ENCODE results near the gene KLHL24.
A peak's percentile ranks its signal among the peaks of the same experiment; 100 is the strongest.
"Not testable (repeated sequence)": the region's sequence is repeated elsewhere in the genome, so short reads cannot be mapped to it uniquely, and the experiment has no call there.

Gene KLHL24

DNA sequence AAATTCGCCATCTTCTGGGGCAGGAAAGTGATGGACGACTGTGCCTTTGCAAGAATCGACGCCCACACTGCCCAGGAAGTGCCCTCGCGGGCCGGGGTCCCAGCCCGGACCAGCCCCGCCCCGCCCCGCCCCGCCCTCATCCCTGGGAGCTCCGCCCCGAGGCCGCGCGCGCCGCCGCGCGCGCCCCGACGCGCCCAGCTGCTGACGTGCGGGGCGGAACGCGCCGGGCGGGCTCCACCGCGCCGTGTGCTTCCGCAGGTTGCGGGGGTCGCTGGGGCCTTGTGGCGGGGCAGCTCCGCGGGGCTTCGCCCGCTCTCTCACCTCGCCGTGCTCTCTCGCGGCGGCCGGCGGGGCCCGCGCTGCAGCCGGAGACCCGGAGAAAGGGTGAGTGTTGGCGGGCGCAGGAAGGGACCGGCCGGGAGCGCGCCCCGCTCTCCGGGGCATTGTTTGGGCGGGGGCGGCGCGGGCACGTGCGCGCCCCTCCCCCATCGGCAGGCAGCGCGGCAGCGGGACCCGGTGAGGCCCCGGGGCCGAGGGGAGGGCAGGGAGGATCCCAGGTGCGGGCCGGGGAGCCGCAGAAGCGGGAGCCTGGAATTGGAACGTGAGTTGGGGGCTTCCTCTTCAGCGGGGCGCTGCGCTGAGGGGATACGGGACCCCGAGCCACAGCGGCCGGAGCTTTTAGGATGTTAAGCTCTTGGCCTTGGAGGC lies 62.3 kb downstream of the KLHL24 start, which contains the start of gene YEATS2:
Gene YEATS2, plus strand, starts transcription at position 188 of the 708 bp plus-strand sequence. CDS start 17,366 bp downstream, outside the sequence.
- DNase-seq (ENCODE audit: low read depth), result peak; percentile 58
- TF ChIP-seq, protein P1, sequence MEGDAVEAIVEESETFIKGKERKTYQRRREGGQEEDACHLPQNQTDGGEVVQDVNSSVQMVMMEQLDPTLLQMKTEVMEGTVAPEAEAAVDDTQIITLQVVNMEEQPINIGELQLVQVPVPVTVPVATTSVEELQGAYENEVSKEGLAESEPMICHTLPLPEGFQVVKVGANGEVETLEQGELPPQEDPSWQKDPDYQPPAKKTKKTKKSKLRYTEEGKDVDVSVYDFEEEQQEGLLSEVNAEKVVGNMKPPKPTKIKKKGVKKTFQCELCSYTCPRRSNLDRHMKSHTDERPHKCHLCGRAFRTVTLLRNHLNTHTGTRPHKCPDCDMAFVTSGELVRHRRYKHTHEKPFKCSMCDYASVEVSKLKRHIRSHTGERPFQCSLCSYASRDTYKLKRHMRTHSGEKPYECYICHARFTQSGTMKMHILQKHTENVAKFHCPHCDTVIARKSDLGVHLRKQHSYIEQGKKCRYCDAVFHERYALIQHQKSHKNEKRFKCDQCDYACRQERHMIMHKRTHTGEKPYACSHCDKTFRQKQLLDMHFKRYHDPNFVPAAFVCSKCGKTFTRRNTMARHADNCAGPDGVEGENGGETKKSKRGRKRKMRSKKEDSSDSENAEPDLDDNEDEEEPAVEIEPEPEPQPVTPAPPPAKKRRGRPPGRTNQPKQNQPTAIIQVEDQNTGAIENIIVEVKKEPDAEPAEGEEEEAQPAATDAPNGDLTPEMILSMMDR (IDR thresholded peaks at IDR 0.05; ENCODE audit: low read length, missing control alignments), result no peak

DNA sequence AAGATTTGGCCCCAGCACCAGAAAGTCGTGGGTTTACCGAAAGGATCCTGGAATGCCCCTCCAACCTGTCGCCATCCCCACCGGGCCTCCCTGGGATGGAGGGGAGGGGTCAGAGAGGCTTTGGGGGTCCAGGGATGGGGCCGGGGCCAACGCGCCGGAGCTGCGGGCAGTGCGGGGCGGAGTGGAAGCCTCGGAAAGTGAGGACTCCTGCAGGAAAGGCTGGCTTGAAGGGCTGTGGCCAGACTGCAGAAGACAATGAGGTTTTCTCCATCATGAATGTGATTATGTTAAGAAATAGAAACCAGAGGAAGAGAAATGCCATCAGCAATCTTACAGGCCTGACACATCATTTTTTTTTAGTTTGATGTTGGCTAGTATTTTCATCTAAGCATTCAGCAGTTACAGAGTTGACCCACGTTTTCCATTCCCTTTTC lies 62.9 kb downstream of the KLHL24 start:
- TF ChIP-seq, protein P1 (IDR thresholded peaks at IDR 0.05; ENCODE audit: low read length, missing control alignments), result no peak
- peak overlapping the region; percentile 95 for H3K4me3 ChIP-seq (replicated peaks; ENCODE audit: low read depth, low read length)
- peak; percentile 48 for DNase-seq (ENCODE audit: low read depth)

More for the DNA sequence above, 62.3 kb downstream of the KLHL24 start, which contains the start of gene YEATS2:
- H3K4me3 ChIP-seq (replicated peaks; ENCODE audit: low read depth, low read length), result peak within 1 kb of the TSS; percentile 95

DNA sequence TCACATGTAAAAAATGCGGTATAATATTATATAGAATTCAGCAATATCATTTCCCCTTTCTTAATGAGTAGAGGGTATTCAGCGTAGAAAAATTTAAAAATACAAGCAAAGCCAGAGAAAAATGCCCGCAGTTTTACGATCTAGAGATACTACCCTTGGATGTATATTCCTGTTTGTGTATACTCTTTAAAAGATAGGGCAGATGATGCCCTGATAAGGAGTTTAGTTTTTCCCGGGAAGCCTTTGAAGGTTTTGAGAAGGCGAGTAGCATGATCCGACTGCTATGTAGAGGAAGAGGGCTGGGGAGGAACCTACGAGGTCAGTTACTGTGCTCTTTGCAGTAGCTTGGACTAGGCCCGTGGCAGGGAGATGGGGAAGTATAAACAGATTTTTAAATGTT lies 63.3 kb downstream of the KLHL24 start:
- peak; percentile 40 for DNase-seq (ENCODE audit: low read depth)
- H3K4me3 ChIP-seq (replicated peaks; ENCODE audit: low read depth, low read length), result peak overlapping the region; percentile 95
- TF ChIP-seq, protein P1 (IDR thresholded peaks at IDR 0.05; ENCODE audit: low read length, missing control alignments), result no peak

DNA sequence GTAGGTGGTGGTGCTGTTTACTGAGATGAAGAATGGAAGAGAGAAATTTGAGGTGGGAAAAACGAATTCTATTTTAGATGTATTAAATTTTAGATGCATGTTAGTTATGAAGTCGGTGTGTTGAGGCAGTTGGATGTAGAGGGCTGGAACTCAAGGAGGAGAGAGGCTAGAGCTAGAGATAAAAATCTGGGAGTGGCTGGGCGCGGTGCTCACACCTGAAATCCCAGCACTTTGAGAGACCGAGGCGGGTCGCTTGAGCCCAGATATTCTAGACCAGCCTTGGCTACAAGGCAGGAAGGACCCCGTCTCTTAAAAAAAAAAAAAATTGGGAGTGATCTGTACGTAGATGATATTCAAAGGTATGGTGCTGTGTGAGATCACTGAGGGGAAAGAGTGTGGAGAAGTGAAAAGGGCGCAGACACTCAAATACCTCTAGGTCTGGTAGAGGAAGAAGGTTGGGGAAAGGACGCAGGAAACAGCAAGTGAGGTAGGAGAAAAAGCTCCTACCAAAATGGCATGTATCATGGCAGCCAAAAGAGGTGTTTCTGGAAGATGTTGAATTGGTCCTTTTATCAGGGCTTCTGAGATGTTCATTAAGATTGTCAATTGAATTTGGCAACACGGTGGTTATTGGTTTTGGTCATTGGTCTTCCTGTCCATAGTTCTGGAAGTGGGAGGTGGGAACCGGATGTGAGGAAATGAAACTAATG lies 64.0 kb downstream of the KLHL24 start:
- peak overlapping the region; percentile 95 for H3K4me3 ChIP-seq (replicated peaks; ENCODE audit: low read depth, low read length)
- DNase-seq (ENCODE audit: low read depth), result no peak
- TF ChIP-seq, protein P1 (IDR thresholded peaks at IDR 0.05; ENCODE audit: low read length, missing control alignments), result no peak

DNA sequence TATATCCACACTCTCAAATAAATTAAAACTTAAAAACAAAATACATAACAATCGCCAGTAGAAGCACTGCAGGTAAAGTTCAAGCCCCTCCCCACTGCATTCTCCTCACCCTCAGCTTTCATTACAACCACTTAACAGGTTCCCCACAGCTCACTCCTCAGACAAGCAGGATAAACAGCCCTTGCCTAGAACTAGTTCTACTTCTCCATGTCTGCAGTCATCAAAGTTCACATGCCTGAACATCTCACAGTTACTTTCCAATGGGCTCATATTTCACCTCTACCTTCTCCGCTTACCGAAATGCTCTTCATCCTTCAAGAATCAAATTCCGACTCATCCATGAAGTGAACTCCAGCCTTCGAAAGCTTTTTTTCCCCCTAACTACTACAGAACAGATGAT lies 66.3 kb downstream of the KLHL24 start:
- DNase-seq (ENCODE audit: low read depth), result no peak
- TF ChIP-seq, protein P1 (IDR thresholded peaks at IDR 0.05; ENCODE audit: low read length, missing control alignments), result no peak
- no peak overlapping the region for H3K4me3 ChIP-seq (replicated peaks; ENCODE audit: low read depth, low read length)

DNA sequence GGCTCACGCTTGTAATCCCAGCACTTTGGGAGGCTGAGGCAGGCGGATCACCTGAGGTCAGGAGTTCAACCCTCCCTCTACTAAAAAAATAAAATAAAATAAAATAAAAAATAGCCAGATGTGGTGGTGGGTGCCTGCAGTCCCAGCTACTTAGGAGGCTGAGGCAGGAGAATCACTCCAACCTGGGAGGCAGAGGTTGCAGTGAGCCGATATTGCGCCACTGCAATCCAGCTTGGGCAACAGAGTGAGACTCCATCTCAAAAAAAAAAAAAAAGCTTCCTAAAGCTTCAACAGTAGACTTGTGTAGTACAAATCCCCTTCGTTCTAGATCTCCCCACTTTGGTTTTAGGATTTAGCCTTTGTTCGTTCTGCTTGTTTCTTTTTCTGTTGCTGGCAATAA lies 68.5 kb downstream of the KLHL24 start:
- H3K4me3 ChIP-seq (replicated peaks; ENCODE audit: low read depth, low read length), result not testable (repeated sequence)
- DNase-seq (ENCODE audit: low read depth), result peak; percentile 12

DNA sequence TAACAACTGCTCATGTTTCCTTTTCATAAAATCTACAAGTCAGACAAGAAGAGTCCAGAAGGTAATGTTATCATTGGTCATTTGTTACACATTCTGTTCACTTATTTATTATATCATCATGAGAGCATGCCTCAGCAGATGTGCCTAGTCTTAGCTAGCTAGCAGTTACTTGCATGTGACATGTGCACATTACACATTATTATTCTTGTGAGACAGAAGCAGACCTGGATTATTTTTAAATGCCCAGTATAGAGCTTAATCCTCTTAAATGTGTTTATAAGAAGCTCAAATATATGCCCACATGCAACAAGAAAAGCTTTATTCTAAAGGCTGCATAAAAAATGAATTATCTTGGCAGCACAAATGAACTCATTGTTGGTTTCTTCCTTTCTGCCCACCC lies 74.8 kb downstream of the KLHL24 start:
- no peak overlapping the region for H3K4me3 ChIP-seq (replicated peaks; ENCODE audit: low read depth, low read length)
- DNase-seq (ENCODE audit: low read depth), result no peak
- TF ChIP-seq, protein P1 (IDR thresholded peaks at IDR 0.05; ENCODE audit: low read length, missing control alignments), result no peak

All from fibroblast of pulmonary artery (primary cell).